GM12872 (cell line): Measurements from ENCODE around the gene ACAN.

Experiments used
- CTCF ChIP-seq: IDR thresholded peaks from 3 replicates; pipeline ENCODE4 v1.5.1; 2011; ENCODE audit warnings: low read depth, mild to moderate bottlenecking, low read length, moderate library complexity; ENCODE audit not compliant: insufficient read depth

ACAN gene

DNA sequence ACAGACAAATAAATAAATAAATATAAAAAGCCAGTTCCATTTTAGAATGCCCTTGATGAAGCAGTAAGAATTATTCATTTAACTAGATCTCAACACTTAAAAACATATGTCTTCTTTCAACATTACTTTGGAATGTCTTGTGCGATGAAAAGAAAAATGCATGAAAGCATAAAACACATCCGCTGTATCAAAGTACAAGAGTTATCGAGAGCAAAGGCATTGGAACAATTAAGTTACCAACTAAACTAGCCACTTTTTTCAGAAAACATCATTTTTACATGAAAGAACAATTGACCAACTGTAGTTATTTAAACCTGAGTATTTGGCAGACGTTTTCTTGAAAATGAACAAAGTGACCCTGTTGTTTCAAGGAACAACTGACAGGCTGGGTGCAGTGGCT lies 27.5 kb upstream of the ACAN start:
- no peak for TF ChIP-seq CTCF

GRCh38 chr15:88776646-88777045 lies 26.6 kb upstream of the ACAN start:
- no peak for TF ChIP-seq CTCF

GRCh38 chr15:88779944-88780343 lies 23.3 kb upstream of the ACAN start:
- no peak for TF ChIP-seq CTCF

DNA sequence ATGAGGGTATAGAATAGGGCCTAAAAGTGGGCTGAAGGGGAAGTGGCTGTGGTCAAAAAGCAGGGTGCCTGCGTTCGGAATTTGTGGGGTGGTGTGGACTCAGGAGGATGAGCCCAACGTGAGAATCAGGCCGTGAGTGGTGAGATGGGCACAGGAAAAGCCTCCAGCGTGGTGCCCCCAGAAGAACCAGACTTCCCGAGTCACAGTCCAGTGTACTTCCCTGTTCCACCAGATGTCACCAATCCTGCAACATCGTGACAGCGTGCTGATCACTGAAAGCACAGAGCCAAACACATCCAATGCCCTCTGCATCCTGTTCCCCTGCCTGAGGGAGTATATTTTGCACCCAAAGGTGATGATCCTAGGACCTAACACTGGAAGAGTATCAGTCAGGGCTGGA lies 20.8 kb upstream of the ACAN start:
- TF ChIP-seq CTCF, result no peak

GRCh38 chr15:88785217-88785616 lies 18.0 kb upstream of the ACAN start:
- TF ChIP-seq CTCF, result no peak

- TF ChIP-seq CTCF, result no peak
These were observed 15.2 kb upstream of the ACAN start for GRCh38 chr15:88788036-88788435.

- no peak for TF ChIP-seq CTCF
These were observed 14.4 kb upstream of the ACAN start for GRCh38 chr15:88788816-88789215.

GRCh38 chr15:88790486-88790885 lies 12.8 kb upstream of the ACAN start:
- no peak for TF ChIP-seq CTCF
